ENCODE data around the gene CALU.

GRCh38 chr7:128805225-128805624 is 66.1 kb downstream of the CALU start:
- no peak for TF ChIP-seq CTCF (IDR thresholded peaks at IDR 0.05)
- no peak for TF ChIP-seq POLR2A (IDR thresholded peaks at IDR 0.05)

Measured in body of pancreas (tissue), 4 donors.